ENCODE results near the gene TMPRSS3. TPM values are rescaled to one million over a fixed set of nuclear protein-coding genes. Genes with fewer than 3 reads are reported as not detected.

TMPRSS3 gene
- total RNA-seq, 6 experiments from 2014 or later = 0.22 to 0.97 (median 0.71) TPM

GRCh38 chr21:42418886-42419285, 23.0 kb upstream of the TMPRSS3 start:
- no peaks in the 10 kb centered on the region for H3K9me3 ChIP-seq
- TF ChIP-seq, protein P1, sequence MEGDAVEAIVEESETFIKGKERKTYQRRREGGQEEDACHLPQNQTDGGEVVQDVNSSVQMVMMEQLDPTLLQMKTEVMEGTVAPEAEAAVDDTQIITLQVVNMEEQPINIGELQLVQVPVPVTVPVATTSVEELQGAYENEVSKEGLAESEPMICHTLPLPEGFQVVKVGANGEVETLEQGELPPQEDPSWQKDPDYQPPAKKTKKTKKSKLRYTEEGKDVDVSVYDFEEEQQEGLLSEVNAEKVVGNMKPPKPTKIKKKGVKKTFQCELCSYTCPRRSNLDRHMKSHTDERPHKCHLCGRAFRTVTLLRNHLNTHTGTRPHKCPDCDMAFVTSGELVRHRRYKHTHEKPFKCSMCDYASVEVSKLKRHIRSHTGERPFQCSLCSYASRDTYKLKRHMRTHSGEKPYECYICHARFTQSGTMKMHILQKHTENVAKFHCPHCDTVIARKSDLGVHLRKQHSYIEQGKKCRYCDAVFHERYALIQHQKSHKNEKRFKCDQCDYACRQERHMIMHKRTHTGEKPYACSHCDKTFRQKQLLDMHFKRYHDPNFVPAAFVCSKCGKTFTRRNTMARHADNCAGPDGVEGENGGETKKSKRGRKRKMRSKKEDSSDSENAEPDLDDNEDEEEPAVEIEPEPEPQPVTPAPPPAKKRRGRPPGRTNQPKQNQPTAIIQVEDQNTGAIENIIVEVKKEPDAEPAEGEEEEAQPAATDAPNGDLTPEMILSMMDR (IDR thresholded peaks at IDR 0.05) = no peak
- no peak for TF ChIP-seq POLR2A (IDR thresholded peaks at IDR 0.05)
- ATAC-seq = no peak
- no peaks in the 10 kb centered on the region for H3K4me1 ChIP-seq
- H3K27ac ChIP-seq = no peak overlapping the region
- no peak for DNase-seq
- no peaks in the 10 kb centered on the region for H3K27me3 ChIP-seq
- WGBS (ENCODE audit: insufficient coverage, low coverage, low lambda C conversion rate, missing lambda C conversion rate) = 49% methylated on average over 4 of the region's 4 CpGs
- intact Hi-C loops (cut with DNase I) = no loop called here
- H3K36me3 ChIP-seq = no peaks in the 10 kb centered on the region
- H3K4me3 ChIP-seq = no peak overlapping the region

DNA sequence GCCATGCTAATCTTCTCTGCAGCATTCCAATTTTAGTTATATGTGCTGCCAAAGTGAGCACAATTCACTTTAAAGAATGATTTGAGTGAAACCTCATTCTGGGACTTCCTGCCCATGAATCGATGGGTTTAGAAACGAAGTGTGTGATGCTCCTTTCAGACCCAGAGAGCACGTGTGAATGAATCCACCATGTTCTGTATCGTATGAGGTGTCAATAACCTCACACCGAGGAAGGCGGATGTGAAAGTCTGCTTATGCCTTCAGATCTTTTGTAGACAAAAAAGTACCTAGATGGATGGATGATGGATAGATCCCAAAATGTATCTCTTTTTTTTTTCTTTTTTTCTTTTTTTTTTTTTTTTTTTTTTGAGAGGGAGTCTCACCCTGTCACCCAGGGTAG, 21.7 kb upstream of the TMPRSS3 start:
- DNase-seq (no peak), ATAC-seq (no peak)
- TF ChIP-seq POLR2A (IDR thresholded peaks at IDR 0.05) = no peak
- TF ChIP-seq, protein P1 (IDR thresholded peaks at IDR 0.05) = no peak
- no peaks in the 10 kb centered on the region for H3K9me3 ChIP-seq
- H3K27me3 ChIP-seq = no peaks in the 10 kb centered on the region
- no peaks in the 10 kb centered on the region for H3K4me1 ChIP-seq
- no peak overlapping the region for H3K27ac ChIP-seq
- no peak overlapping the region for H3K4me3 ChIP-seq
- intact Hi-C loops (cut with DNase I) = no loop called here
- WGBS (ENCODE audit: insufficient coverage, low coverage, low lambda C conversion rate, missing lambda C conversion rate) = 66% methylated on average over 6 of the region's 6 CpGs
- no peaks in the 10 kb centered on the region for H3K36me3 ChIP-seq

GRCh38 chr21:42414928-42415769, 19.3 kb upstream of the TMPRSS3 start:
- peak in 3 of 4 donors; percentile 24 to 47 (median 30) for ATAC-seq
- H3K27ac ChIP-seq = no peak overlapping the region

GRCh38 chr21:42414553-42414927, 18.7 kb upstream of the TMPRSS3 start:
- ATAC-seq (no peak), DNase-seq (no peak)
- no peak overlapping the region for H3K4me3 ChIP-seq
- intact Hi-C loops (cut with DNase I) = no loop called here
- no peak for TF ChIP-seq POLR2A (IDR thresholded peaks at IDR 0.05)
- TF ChIP-seq, protein P1 (IDR thresholded peaks at IDR 0.05) = no peak
- H3K9me3 ChIP-seq = no peaks in the 10 kb centered on the region
- H3K27ac ChIP-seq = no peak overlapping the region
- H3K4me1 ChIP-seq = no peaks in the 10 kb centered on the region
- WGBS (ENCODE audit: insufficient coverage, low coverage, low lambda C conversion rate, missing lambda C conversion rate) = 100% methylated on average over 1 of the region's 8 CpGs
- no peaks in the 10 kb centered on the region for H3K36me3 ChIP-seq
- no peaks in the 10 kb centered on the region for H3K27me3 ChIP-seq

More at GRCh38 chr21:42414928-42415769, 19.3 kb upstream of the TMPRSS3 start:
- 31% methylated on average over 3 of the region's 27 CpGs for WGBS (ENCODE audit: insufficient coverage, low coverage, low lambda C conversion rate, missing lambda C conversion rate)
- intact Hi-C loops (cut with DNase I) = no loop called here
- H3K36me3 ChIP-seq = no peaks in the 10 kb centered on the region
- H3K4me3 ChIP-seq = no peak overlapping the region
- H3K27me3 ChIP-seq = no peaks in the 10 kb centered on the region
- H3K9me3 ChIP-seq = no peaks in the 10 kb centered on the region
- no peak for TF ChIP-seq POLR2A (IDR thresholded peaks at IDR 0.05)
- TF ChIP-seq, protein P1 (IDR thresholded peaks at IDR 0.05) = no peak
- no peaks in the 10 kb centered on the region for H3K4me1 ChIP-seq
- DNase-seq = no peak
